Activated naive CD8-positive, alpha-beta T cell treated with anti-CD3 and anti-CD28 coated beads, Interleukin-2, amount 10 ng/mL, durations not matched to agents 7 days and 5 days (primary cell): Measurements from ENCODE around the gene MRRF. TPM values are rescaled to one million over a fixed set of nuclear protein-coding genes. Genes with fewer than 3 reads are reported as not detected.

Experiments used
- ATAC-seq: fragments of 150-1000 bp; cut with Tn5 transposase; one replicate; pipeline ENCODE4 v1.10.0; 2021; ENCODE audit warnings: low read depth, moderate library complexity
- POLR2A ChIA-PET: fragments of 350-600 bp; sonication (Branson Sonifier 250); formaldehyde crosslinking; loops from one replicate; lab custom pipeline; 2021; ENCODE audit warnings: antibody characterized with exemption; lab: Charles Lee
- DNase-seq: peaks from one replicate; pipeline ENCODE4 v3.0.0; 2021
- H3K27ac Mint-ChIP-seq: one replicate; pipeline ENCODE4 v1.8.0; 2022; ENCODE audit warnings: mild to moderate bottlenecking, mixed read lengths
- H3K27me3 Mint-ChIP-seq: one replicate; pipeline ENCODE4 v1.8.0; 2022; ENCODE audit warnings: mild to moderate bottlenecking, moderate library complexity, mixed read lengths
- H3K36me3 Mint-ChIP-seq: one replicate; pipeline ENCODE4 v1.8.0; 2021; ENCODE audit warnings: mild to moderate bottlenecking, mixed read lengths
- H3K4me1 Mint-ChIP-seq: one replicate; pipeline ENCODE4 v1.8.0; 2021; ENCODE audit warnings: mixed read lengths
- H3K4me3 Mint-ChIP-seq: one replicate; pipeline ENCODE4 v1.8.0; 2022; ENCODE audit warnings: mild to moderate bottlenecking, moderate library complexity, mixed read lengths
- H3K9me3 Mint-ChIP-seq: one replicate; pipeline ENCODE4 v1.8.0; 2021; ENCODE audit warnings: mixed read lengths
- total RNA-seq, 2 experiments: library from RNA; stranded (reverse); gene quantifications; one replicate each; pipeline ENCODE4 v1.2.3, GENCODE V29; 2021

MRRF gene, protein sequence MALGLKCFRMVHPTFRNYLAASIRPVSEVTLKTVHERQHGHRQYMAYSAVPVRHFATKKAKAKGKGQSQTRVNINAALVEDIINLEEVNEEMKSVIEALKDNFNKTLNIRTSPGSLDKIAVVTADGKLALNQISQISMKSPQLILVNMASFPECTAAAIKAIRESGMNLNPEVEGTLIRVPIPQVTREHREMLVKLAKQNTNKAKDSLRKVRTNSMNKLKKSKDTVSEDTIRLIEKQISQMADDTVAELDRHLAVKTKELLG
- total RNA-seq, result 10 to 100 TPM; 28.4 to 29.0 TPM

DNA sequence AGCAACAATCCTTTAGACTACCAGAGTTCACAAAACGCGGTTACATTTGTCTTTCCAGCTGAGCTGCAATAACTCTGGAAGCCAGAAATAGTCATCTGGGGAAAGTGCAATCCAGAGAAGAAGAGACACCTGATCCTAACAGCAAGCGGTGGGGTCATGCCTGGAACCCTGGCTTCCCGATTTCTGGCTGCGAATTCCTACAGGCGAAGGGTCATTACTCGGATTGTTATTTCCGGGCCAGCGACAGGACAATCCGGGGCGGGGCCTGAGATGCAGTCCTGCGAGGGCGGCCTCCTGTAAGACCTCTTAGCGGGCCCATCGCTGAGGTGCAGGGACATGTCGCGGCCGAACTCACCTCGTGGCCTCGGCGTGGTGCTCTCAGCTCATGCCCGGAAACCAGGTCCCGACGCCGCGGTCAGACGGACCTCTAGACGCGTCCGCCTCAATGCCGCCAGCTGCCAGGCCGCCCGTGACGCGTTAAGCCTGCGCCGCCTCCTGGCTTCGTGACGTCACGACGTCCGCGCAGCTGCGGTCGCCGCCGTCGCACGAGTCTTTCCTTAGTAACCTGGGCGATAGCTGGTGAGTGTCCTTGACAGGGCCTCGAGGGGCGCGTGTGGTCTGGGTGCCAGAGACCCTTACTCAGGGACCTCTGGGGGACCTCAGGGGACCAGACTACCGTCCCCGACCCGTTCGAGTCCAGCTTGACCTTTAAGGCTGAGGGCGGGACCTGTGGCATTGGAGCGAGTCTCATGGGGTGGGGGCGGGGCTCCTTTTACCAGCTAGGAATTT, at the start of gene MRRF, which contains the start of gene RBM18:
MRRF (plus strand) TSS at position 523 of the 789 bp plus-strand sequence. CDS start 6,010 bp downstream, outside the sequence.
RBM18 (minus strand) TSS at position 481 of the 789 bp plus-strand sequence. CDS start 3,348 bp downstream, outside the sequence.
- Mint-ChIP-seq H3K27me3 (no peaks in the 10 kb centered on the region), H3K9me3 (no peaks in the 10 kb centered on the region), H3K4me3 (peak within 1 kb of the TSS; percentile 99), H3K27ac (peak within 1 kb of the TSS; percentile 99), H3K36me3 (peaks cover 7% of the 10 kb centered on the region), H3K4me1 (peaks cover 30% of the 10 kb centered on the region)
- DNase-seq (peak; percentile 96), ATAC-seq (peak; percentile 83)
- POLR2A ChIA-PET, result interaction anchor here (0.7 to 2.7 kb wide), 13 partner anchors 13 to 641 kb away, joined by 3 to 15 read pairs (median 3); partner anchors contain the start of genes MORN5, NDUFA8 and RC3H2

DNA sequence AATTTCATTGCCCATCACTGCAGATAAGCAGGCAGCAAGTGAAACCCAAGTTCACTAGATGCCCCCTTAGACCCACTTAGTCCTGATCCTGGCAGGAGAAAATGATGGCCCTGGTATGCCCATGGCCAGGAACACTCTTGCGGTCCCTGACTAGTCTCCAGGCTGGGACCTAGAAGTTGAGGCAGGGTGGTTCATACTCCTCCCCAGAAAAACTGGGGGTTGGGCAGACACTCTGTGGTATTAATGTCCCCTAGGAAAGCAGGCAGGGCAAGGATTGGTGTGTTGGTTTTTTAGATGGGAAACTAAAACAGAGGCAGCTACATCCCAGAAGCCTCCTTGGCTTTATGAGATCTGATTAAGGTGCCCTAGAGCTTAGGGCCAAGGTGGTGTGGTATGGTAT, 49.0 kb upstream of the MRRF start:
- H3K9me3 Mint-ChIP-seq, result no peaks in the 10 kb centered on the region

DNA sequence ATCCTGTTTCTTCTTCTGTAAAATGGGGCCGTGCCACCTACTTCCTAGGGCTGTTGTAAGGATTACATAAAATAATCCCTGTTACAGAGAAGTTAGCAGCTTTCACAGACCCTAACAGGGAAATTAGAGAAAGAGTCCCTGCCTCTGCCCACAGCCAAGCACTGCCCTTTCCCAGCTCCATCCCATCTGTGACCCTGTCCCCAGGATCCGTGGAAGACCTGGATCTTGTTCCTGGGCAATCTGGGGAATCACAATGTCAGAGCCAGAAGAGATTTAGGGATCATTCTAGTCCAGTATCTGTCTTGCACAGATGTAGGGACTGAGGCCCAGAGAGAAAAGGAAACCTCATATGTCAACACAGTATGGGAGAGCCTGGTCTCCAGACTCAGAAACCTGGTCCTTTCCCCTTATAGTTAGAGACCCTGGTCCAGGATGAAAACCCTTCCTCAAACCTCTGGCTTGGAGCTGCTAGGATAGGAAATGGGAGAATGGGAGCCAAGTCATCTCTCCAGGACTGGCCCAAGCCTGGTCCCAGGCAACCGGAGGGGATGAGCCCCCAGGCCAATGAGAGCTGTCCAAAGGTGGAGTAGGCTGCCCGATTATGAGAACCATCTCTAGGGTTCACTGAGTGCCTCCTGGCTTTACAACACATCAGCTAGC, 48.4 kb upstream of the MRRF start:
- POLR2A ChIA-PET, result no interaction called here
- Mint-ChIP-seq H3K4me3 (no peak overlapping the region), H3K36me3 (no peaks in the 10 kb centered on the region), H3K4me1 (peaks cover 18% of the 10 kb centered on the region), H3K27me3 (peaks cover 91% of the 10 kb centered on the region), H3K9me3 (no peaks in the 10 kb centered on the region), H3K27ac (no peak overlapping the region)
- no peak for ATAC-seq
- no peak for DNase-seq

More for the DNA sequence above, 49.0 kb upstream of the MRRF start:
- ATAC-seq (no peak), DNase-seq (no peak)
- POLR2A ChIA-PET, result no interaction called here
- peaks cover 88% of the 10 kb centered on the region for H3K27me3 Mint-ChIP-seq
- no peak overlapping the region for H3K27ac Mint-ChIP-seq
- H3K4me3 Mint-ChIP-seq, result no peak overlapping the region
- peaks cover 18% of the 10 kb centered on the region for H3K4me1 Mint-ChIP-seq
- no peaks in the 10 kb centered on the region for H3K36me3 Mint-ChIP-seq

DNA sequence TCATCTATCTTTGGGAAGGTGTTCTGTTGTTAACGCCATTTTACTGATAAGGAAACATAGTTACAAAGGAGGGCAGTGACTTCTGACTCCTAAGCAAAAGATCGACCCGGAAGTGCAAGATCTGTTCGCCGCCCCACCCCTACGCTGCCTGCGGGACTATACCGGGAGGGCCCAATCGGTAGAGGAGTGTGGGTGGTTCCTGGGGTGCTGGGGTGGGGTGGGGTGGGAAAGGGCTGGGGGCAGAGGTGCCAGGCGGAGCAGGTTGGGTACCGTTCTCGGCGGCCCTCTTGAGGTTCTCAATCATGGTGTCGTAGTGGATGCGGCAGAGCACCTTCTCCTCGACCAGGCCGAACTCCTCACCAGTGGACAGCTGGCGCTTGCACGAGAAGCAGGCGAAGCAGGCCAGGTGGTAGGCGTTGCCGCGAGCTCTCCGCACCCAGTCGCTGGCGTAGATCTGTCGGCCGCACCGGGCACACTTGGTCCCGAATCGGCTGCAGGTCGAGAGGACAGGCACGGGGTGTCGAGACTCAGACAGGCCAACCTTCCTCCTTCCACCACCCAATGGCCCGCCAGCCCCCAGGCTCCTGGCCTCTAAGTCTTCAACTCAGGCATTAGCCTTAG, 47.8 kb upstream of the MRRF start:
- Mint-ChIP-seq H3K36me3 (no peaks in the 10 kb centered on the region), H3K4me1 (peaks cover 18% of the 10 kb centered on the region), H3K27me3 (peaks cover 91% of the 10 kb centered on the region), H3K27ac (no peak overlapping the region), H3K9me3 (no peaks in the 10 kb centered on the region), H3K4me3 (no peak overlapping the region)
- ATAC-seq (no peak), DNase-seq (no peak)
- POLR2A ChIA-PET, result no interaction called here

DNA sequence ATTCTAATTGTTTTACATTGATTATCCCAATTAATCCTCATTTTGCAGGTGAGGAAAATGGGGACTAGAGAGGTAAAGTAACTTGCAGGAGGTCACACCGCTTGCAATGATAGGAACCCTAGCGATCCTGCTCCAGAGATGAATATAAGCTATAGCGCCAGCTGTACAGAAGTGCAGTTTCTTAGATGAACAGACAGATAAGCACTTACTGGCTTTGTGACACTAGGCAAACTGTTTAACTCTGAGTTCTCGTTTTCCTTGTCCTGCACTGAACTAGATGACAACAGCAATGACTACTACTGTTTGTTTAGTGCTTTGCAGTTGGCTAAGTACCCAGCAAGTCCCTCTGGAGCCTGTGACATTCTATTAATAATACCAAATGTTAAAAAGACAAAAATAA, 47.0 kb upstream of the MRRF start:
- Mint-ChIP-seq H3K27me3 (peaks cover 91% of the 10 kb centered on the region), H3K4me3 (no peak overlapping the region), H3K36me3 (no peaks in the 10 kb centered on the region), H3K27ac (no peak overlapping the region), H3K4me1 (peaks cover 18% of the 10 kb centered on the region), H3K9me3 (no peaks in the 10 kb centered on the region)
- ATAC-seq (no peak), DNase-seq (no peak)
- POLR2A ChIA-PET, result no interaction called here

DNA sequence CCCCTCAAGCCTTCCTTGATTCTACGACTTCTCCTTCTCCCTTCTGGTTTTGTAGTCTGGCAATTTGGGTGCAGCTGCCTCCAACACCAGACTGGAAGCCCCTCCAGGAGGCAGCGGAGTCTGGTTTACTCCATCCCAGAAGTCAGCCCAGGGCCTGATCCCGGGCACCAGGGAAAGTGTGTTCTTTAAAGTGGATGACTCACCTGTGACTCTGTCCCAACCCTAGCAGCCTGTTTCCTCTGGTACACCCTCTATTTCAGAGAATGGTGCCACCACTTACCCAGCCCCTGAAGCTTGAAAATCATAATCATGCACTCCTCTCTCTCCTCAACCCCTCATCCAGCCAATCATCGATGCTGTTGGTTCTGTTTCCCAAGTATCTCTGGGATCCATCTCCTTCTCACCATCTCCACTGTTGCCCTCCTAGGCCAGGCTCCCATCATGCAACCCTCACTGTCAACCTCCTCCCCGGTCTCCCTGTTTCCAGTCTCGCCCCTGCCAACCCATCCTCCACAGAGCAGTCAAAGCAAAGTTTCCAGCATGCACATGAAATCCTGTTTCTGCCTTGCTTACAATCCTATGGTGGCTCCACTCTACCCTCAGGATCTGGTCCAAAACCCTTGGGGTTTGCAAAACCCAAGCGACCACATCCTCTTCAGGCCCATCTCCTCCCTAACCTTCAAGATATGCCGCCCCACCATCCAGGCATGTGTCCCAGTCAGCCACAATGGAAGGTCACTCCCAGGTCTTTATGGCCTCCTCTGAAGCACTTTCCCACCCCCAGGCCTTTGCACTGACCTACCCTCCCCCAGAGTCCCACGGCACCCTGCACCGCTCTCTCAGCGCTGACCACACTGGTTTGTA, 46.4 kb upstream of the MRRF start:
- Mint-ChIP-seq H3K27ac (no peak overlapping the region), H3K9me3 (no peaks in the 10 kb centered on the region), H3K4me1 (peaks cover 19% of the 10 kb centered on the region), H3K36me3 (no peaks in the 10 kb centered on the region), H3K27me3 (peaks cover 89% of the 10 kb centered on the region), H3K4me3 (peak overlapping the region; percentile 48)
- ATAC-seq (peak; percentile 24), DNase-seq (no peak)
- POLR2A ChIA-PET, result interaction anchor here (0.6 kb wide), 1 partner anchor 40 kb away, joined by 3 read pairs; no protein-coding TSS in a partner anchor

DNA sequence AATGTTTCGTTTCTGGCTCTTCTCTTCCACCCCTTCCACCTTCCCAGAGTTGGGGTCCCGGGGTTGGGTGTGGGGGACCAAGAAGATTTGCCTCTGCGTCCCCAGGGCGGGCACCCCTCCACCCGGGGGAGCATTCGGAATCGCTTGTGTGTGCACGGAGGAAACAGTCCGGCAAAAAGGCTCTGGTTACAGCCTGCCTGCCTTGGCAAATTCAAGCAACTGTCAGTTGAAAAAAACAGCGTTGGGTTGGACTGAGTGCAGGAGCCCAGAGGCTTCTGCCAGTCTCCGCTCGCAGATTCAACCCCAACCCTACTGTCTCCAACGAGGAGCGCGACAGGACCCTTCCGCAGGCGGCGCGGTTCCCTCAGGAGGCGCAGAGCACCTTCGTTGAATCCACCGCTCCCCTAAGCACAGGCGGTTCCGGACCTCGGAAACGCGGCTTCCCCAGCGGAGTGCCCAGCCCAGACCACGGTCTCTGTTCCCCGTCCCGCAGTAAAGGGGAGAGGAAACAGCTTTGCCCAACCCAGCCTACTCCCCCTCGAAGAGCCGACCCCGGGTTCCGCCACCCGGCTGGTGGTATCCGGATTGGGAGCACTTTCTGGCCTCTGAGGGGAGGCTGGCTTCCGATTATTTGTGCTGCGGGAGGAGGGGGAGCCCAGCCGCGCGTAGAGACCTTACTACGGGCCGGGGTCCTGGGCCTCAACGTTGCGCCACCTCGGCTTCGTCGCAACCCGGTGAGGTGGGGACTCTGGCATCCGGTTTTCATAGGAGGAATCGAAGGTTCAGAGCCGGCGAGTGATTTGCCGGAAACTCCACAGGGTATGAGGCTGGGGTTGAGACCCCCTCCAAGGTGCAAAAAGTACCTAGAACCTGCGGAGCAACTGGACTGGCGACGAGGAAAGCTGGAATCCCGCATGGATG, 45.5 kb upstream of the MRRF start:
- H3K27ac Mint-ChIP-seq, result no peak overlapping the region
- no peaks in the 10 kb centered on the region for H3K9me3 Mint-ChIP-seq
- peaks cover 87% of the 10 kb centered on the region for H3K27me3 Mint-ChIP-seq
- peaks cover 19% of the 10 kb centered on the region for H3K4me1 Mint-ChIP-seq
- no peaks in the 10 kb centered on the region for H3K36me3 Mint-ChIP-seq
- POLR2A ChIA-PET, result no interaction called here
- peak; percentile 37 for ATAC-seq
- H3K4me3 Mint-ChIP-seq, result peak overlapping the region; percentile 48
- DNase-seq, result peak; percentile 49

DNA sequence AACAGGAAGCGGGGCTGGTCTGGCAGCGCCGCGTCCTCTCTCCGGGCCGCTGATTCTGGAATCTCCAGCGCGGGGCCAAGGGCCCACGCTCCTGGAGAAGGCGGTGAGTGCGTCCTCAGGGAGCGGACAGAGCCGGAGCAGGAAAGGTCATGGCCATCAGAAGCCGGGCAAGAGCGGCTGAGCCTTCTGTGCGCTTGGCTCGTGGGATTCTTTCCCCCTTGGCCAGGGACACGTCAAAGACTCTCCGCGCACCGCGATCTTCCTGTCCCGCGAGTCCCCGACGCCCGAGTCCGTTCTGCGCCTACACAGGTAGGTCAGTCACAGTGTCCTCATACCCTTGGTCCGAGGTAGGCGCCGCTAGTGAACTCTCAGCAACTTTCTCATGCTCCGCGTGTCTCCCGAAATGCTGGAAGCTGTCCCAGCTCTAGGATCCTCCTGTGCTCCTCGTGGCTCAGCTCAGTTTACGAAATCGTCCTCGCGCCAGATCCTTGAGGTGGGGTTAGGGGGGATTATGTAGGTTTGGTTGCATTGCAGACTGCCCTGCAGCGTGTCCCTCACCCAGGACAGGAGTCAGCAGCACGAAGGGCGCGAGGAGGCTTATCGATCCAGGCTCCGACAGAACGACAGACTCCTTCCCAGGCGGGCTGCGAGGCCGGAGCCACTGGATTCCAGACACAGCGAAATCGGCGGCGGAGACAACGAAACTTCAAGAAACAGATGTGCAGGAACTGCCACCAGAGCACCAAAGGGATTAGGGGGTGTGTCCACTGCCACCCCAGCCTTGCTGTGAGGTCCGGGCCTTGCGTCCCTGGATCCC, 44.6 kb upstream of the MRRF start:
- Mint-ChIP-seq H3K4me3 (no peak overlapping the region), H3K36me3 (no peaks in the 10 kb centered on the region)

DNA sequence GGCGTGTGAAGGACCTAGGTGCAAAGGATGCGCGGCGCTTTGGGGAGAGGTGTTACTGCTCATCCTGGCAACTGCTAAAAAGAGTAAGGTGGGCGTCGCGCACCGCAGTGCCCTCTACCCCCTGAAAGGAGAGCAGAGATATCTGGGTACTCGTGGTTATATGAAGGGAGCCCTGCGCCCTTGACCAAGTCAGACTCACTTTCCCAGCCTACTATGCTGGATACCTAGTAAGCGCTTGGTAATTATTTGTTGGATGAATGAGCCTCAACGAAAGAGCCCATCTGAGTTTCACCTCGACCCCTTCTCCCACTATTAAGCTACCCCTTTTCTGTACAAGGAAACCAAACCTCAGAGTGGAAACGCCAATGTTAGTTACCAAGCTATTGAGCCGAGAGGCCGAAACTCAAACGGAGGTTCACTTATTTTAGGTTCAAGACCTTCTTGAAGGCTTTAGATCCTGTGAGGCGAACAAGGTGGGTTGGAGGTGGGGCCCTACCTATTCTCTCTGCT, 44.0 kb upstream of the MRRF start:
- Mint-ChIP-seq H3K27ac (no peak overlapping the region), H3K36me3 (no peaks in the 10 kb centered on the region), H3K4me1 (peaks cover 20% of the 10 kb centered on the region), H3K27me3 (peaks cover 85% of the 10 kb centered on the region), H3K4me3 (no peak overlapping the region), H3K9me3 (no peaks in the 10 kb centered on the region)
- DNase-seq, result no peak
- no peak for ATAC-seq
- POLR2A ChIA-PET, result no interaction called here

More for the DNA sequence above, 44.6 kb upstream of the MRRF start:
- DNase-seq (no peak), ATAC-seq (no peak)
- Mint-ChIP-seq H3K9me3 (no peaks in the 10 kb centered on the region), H3K27ac (no peak overlapping the region), H3K4me1 (peaks cover 20% of the 10 kb centered on the region), H3K27me3 (peaks cover 87% of the 10 kb centered on the region)
- POLR2A ChIA-PET, result no interaction called here

DNA sequence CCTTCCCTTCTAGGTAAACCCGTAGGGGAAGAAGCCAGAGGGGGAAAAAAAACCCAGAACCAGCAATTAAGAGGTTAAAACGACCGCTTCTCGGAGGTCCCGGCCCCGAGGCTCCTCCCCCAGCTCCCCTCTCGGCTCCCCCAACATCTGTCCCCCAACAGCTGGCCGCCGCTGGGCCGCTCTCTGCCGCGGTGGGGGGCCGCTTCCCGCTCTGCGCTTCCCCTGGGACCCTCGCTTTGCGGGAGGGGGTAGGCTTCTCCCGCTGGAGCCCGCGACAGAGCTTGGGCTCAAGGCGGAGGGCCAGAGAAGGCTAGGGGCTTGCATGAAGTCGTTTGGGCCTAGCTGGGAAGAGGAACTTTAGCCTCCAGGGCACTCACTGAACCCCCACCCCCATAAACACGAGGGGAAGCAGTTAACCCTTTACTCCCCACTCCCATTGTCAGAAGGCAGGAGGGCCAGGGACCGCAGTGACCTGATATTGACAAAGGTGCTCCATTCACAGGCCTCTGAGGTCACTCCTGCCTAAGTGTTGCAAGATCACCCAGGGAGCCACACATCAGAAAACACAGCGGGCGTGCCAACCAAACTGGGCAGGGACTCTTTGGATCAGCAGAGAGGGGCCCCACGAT, 43.4 kb upstream of the MRRF start:
- H3K27me3 Mint-ChIP-seq, result peaks cover 83% of the 10 kb centered on the region
- no peak overlapping the region for H3K4me3 Mint-ChIP-seq
- ATAC-seq (no peak), DNase-seq (no peak)
- no peaks in the 10 kb centered on the region for H3K36me3 Mint-ChIP-seq
- POLR2A ChIA-PET, result no interaction called here
- H3K4me1 Mint-ChIP-seq, result peaks cover 20% of the 10 kb centered on the region
- H3K27ac Mint-ChIP-seq, result no peak overlapping the region
- H3K9me3 Mint-ChIP-seq, result no peaks in the 10 kb centered on the region
